ENCODE results near the gene KRT20.

DNA sequence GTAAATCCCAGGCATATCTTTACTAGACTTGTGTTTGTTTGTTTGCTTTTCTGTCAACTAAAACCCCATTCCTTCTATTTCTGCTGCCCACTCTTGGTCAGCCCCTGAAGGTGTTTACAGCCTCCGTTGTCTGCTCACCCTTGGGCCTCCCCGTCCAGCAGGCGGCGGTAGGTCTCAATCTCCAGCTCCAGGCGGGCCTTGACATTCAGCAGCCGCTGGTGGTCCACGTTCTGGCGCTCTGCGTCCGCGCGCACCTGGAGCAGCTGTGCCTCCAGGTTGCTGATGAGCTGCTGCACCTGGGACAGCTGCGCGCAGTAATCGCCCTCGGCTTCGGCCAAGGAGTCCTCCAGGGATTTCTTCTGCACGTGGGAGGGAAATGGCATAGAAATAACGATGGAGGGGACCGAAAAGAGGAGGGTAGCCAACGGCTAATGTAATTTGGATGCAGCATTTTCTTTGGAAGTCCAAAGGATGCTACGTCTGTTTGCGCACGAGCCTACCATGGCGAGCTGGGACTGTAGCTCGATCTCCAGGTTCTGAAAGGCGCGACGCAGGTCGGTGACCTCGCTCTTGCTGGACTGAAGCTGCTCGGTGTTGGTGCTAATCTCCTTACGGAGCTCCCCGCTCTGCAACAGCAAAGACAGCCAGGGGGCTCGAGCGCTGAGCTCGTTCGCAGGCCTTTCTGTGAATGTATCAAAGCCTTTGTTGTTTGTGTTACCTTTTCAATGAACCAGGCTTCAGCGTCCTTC, 21.9 kb downstream of the KRT20 start:
- TF ChIP-seq CTCF (conservative IDR thresholded peaks at IDR 0.05) (no peak), EZH2 (IDR thresholded peaks at IDR 0.05; ENCODE audit: low read depth) (no peak)

Data from PC-9 (cell line).